ENCODE results near the gene SP140.
"Not testable (repeated sequence)": the region's sequence is repeated elsewhere in the genome, so short reads cannot be mapped to it uniquely, and the experiment has no call there.

SP140 gene

DNA sequence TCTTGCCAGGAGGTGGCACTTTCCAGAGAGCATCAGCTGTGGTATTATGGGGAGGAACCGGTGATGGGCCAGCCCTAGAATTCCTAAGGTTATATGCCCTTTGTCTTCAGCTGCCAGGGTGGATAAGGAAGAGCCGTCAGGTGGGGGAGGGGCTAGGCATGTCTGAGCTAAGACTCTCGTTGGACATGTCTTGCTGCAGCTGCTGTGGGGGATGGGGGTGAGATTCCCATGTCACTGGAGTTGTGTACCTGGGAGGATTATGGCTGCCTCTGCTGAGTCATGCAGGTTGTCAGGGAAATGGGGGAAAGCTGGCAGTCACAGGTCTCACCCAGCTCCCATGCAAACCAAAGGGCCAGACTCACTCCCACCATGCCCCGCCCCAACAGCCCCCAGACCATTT, 39.4 kb downstream of the SP140 start:
- H3K4me3 ChIP-seq (ENCODE audit: low read depth, low read length); H3K9me3 ChIP-seq (ENCODE audit: control insufficient read depth, insufficient read depth, low read length); H3K4me1 ChIP-seq (ENCODE audit: control insufficient read depth, insufficient read depth, low read length): not testable (repeated sequence)

DNA sequence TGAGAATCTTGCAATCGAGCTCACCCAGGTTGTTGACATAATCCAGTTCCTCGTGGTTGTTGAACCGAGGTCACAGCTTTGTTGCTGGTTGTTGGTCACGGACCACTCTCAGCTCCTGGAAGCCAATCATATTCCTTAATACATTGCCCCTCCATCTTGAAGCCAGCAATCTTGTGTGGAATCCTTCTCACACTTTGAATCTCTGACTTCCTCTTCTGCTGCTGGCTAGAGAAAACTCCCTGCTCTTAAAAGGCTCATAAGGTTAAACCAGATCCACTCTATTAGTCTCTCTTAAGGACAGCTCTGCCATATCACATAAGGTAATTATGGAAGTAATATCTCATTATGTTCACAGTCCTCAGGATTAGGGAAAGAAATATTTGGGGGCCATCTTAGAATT, 41.1 kb downstream of the SP140 start:
- no peaks in the 10 kb centered on the region for H3K36me3 ChIP-seq (ENCODE audit: control insufficient read depth, insufficient read depth, low read length)
- H3K9me3 ChIP-seq (ENCODE audit: control insufficient read depth, insufficient read depth, low read length): no peaks in the 10 kb centered on the region
- H3K27me3 ChIP-seq (ENCODE audit: control insufficient read depth, insufficient read depth, low read length): no peaks in the 10 kb centered on the region
- no peak overlapping the region for H3K4me3 ChIP-seq (ENCODE audit: low read depth, low read length)
- no peaks in the 10 kb centered on the region for H3K4me1 ChIP-seq (ENCODE audit: control insufficient read depth, insufficient read depth, low read length)
- H3K9ac ChIP-seq (ENCODE audit: low read depth, low read length): no peak overlapping the region

More for the DNA sequence above, 39.4 kb downstream of the SP140 start:
- not testable (repeated sequence) for H3K36me3 ChIP-seq (ENCODE audit: control insufficient read depth, insufficient read depth, low read length); H3K9ac ChIP-seq (ENCODE audit: low read depth, low read length); H3K27me3 ChIP-seq (ENCODE audit: control insufficient read depth, insufficient read depth, low read length)

GRCh38 chr2:230267059-230267458, 41.5 kb downstream of the SP140 start:
- H3K27me3 ChIP-seq (ENCODE audit: control insufficient read depth, insufficient read depth, low read length): no peaks in the 10 kb centered on the region
- no peak overlapping the region for H3K9ac ChIP-seq (ENCODE audit: low read depth, low read length)
- H3K36me3 ChIP-seq (ENCODE audit: control insufficient read depth, insufficient read depth, low read length): no peaks in the 10 kb centered on the region

DNA sequence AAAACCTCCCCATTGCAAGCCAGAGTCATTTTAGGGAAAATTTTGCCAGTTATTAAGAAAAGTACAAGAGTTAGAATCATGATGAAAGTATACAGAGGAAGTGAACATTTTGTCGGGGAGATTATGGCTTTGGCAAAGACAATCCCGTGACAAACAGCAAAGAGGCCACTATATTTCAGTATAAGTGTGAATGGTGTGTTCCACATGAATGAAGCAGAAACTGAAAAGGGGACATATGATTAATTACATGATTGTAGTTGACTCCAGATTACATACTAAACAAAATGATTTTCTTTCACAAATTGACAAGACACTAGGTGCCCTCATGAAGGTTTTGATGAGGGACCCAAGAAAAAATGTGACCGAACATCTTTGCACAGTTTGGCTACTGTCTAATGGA, 42.0 kb downstream of the SP140 start:
- Histone ChIP-seq H3K4me3 (ENCODE audit: low read depth, low read length) (no peak overlapping the region), H3K9ac (ENCODE audit: low read depth, low read length) (no peak overlapping the region), H3K27me3 (ENCODE audit: control insufficient read depth, insufficient read depth, low read length) (no peaks in the 10 kb centered on the region), H3K4me1 (ENCODE audit: control insufficient read depth, insufficient read depth, low read length) (no peaks in the 10 kb centered on the region), H3K36me3 (ENCODE audit: control insufficient read depth, insufficient read depth, low read length) (no peaks in the 10 kb centered on the region), H3K9me3 (ENCODE audit: control insufficient read depth, insufficient read depth, low read length) (no peaks in the 10 kb centered on the region)

More at GRCh38 chr2:230267059-230267458, 41.5 kb downstream of the SP140 start:
- no peaks in the 10 kb centered on the region for H3K9me3 ChIP-seq (ENCODE audit: control insufficient read depth, insufficient read depth, low read length)
- H3K4me1 ChIP-seq (ENCODE audit: control insufficient read depth, insufficient read depth, low read length): no peaks in the 10 kb centered on the region
- H3K4me3 ChIP-seq (ENCODE audit: low read depth, low read length): no peak overlapping the region

DNA sequence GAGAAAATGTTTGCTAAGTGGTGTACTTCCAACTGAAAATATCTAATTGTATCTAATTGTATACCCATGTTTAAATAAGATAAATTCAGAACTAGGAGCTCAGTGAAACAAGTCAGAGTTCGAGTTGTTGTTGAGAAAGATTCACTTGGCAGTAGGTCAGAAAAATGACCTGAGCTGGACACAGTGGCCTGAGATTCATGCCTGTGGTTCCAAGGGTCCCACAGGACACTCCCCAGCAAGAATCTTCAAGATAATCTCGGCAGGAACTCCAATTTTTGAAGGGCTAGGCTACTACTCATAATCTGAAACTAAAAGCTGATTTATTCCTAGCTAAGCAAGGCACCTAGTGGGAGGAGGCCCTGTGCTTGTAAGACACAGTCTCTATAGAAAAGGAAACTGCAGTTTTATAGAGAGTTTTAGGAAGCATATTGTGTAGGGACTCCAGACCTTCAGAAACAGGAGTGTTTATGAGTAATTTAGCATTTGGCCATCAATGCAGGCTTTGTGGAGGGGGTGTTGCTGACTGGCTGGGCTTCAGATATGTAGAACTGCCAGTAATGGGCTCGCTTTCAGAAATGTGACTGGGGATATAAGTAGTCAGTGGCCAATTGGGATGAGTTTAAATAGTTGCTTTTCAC, 43.2 kb downstream of the SP140 start:
- Histone ChIP-seq H3K36me3 (ENCODE audit: control insufficient read depth, insufficient read depth, low read length) (no peaks in the 10 kb centered on the region), H3K9me3 (ENCODE audit: control insufficient read depth, insufficient read depth, low read length) (no peaks in the 10 kb centered on the region), H3K4me1 (ENCODE audit: control insufficient read depth, insufficient read depth, low read length) (no peaks in the 10 kb centered on the region), H3K27me3 (ENCODE audit: control insufficient read depth, insufficient read depth, low read length) (no peaks in the 10 kb centered on the region), H3K9ac (ENCODE audit: low read depth, low read length) (no peak overlapping the region), H3K4me3 (ENCODE audit: low read depth, low read length) (no peak overlapping the region)

GRCh38 chr2:230269715-230270114, 44.2 kb downstream of the SP140 start:
- Histone ChIP-seq H3K27me3 (ENCODE audit: control insufficient read depth, insufficient read depth, low read length) (no peaks in the 10 kb centered on the region), H3K9ac (ENCODE audit: low read depth, low read length) (no peak overlapping the region), H3K9me3 (ENCODE audit: control insufficient read depth, insufficient read depth, low read length) (no peaks in the 10 kb centered on the region), H3K36me3 (ENCODE audit: control insufficient read depth, insufficient read depth, low read length) (no peaks in the 10 kb centered on the region), H3K4me1 (ENCODE audit: control insufficient read depth, insufficient read depth, low read length) (no peaks in the 10 kb centered on the region), H3K4me3 (ENCODE audit: low read depth, low read length) (no peak overlapping the region)

GRCh38 chr2:230282936-230283335, 57.4 kb downstream of the SP140 start:
- H3K4me1 ChIP-seq (ENCODE audit: control insufficient read depth, insufficient read depth, low read length): no peaks in the 10 kb centered on the region
- H3K9me3 ChIP-seq (ENCODE audit: control insufficient read depth, insufficient read depth, low read length): no peaks in the 10 kb centered on the region
- no peak overlapping the region for H3K4me3 ChIP-seq (ENCODE audit: low read depth, low read length)
- no peaks in the 10 kb centered on the region for H3K27me3 ChIP-seq (ENCODE audit: control insufficient read depth, insufficient read depth, low read length)
- no peak overlapping the region for H3K9ac ChIP-seq (ENCODE audit: low read depth, low read length)
- no peaks in the 10 kb centered on the region for H3K36me3 ChIP-seq (ENCODE audit: control insufficient read depth, insufficient read depth, low read length)

GRCh38 chr2:230286048-230286447, 60.5 kb downstream of the SP140 start:
- no peak overlapping the region for H3K4me3 ChIP-seq (ENCODE audit: low read depth, low read length)
- no peaks in the 10 kb centered on the region for H3K4me1 ChIP-seq (ENCODE audit: control insufficient read depth, insufficient read depth, low read length)
- H3K36me3 ChIP-seq (ENCODE audit: control insufficient read depth, insufficient read depth, low read length): no peaks in the 10 kb centered on the region
- H3K27me3 ChIP-seq (ENCODE audit: control insufficient read depth, insufficient read depth, low read length): no peaks in the 10 kb centered on the region
- no peak overlapping the region for H3K9ac ChIP-seq (ENCODE audit: low read depth, low read length)
- no peaks in the 10 kb centered on the region for H3K9me3 ChIP-seq (ENCODE audit: control insufficient read depth, insufficient read depth, low read length)

- not testable (repeated sequence) for H3K9me3 ChIP-seq (ENCODE audit: control insufficient read depth, insufficient read depth, low read length); H3K4me3 ChIP-seq (ENCODE audit: low read depth, low read length); H3K36me3 ChIP-seq (ENCODE audit: control insufficient read depth, insufficient read depth, low read length); H3K27me3 ChIP-seq (ENCODE audit: control insufficient read depth, insufficient read depth, low read length); H3K9ac ChIP-seq (ENCODE audit: low read depth, low read length); H3K4me1 ChIP-seq (ENCODE audit: control insufficient read depth, insufficient read depth, low read length)
These were observed 63.8 kb downstream of the SP140 start for GRCh38 chr2:230289311-230289710.

GRCh38 chr2:230295192-230295591, 69.7 kb downstream of the SP140 start:
- no peaks in the 10 kb centered on the region for H3K4me1 ChIP-seq (ENCODE audit: control insufficient read depth, insufficient read depth, low read length)
- no peaks in the 10 kb centered on the region for H3K36me3 ChIP-seq (ENCODE audit: control insufficient read depth, insufficient read depth, low read length)
- no peaks in the 10 kb centered on the region for H3K27me3 ChIP-seq (ENCODE audit: control insufficient read depth, insufficient read depth, low read length)
- no peak overlapping the region for H3K9ac ChIP-seq (ENCODE audit: low read depth, low read length)
- no peaks in the 10 kb centered on the region for H3K9me3 ChIP-seq (ENCODE audit: control insufficient read depth, insufficient read depth, low read length)
- H3K4me3 ChIP-seq (ENCODE audit: low read depth, low read length): no peak overlapping the region

- H3K36me3 ChIP-seq (ENCODE audit: control insufficient read depth, insufficient read depth, low read length): no peaks in the 10 kb centered on the region
- H3K4me1 ChIP-seq (ENCODE audit: control insufficient read depth, insufficient read depth, low read length): no peaks in the 10 kb centered on the region
- no peaks in the 10 kb centered on the region for H3K27me3 ChIP-seq (ENCODE audit: control insufficient read depth, insufficient read depth, low read length)
- no peaks in the 10 kb centered on the region for H3K9me3 ChIP-seq (ENCODE audit: control insufficient read depth, insufficient read depth, low read length)
- H3K4me3 ChIP-seq (ENCODE audit: low read depth, low read length): no peak overlapping the region
- H3K9ac ChIP-seq (ENCODE audit: low read depth, low read length): no peak overlapping the region
These were observed 71.4 kb downstream of the SP140 start for GRCh38 chr2:230296917-230297316.

GRCh38 chr2:230299618-230300017, 74.1 kb downstream of the SP140 start:
- no peak overlapping the region for H3K9ac ChIP-seq (ENCODE audit: low read depth, low read length)
- no peaks in the 10 kb centered on the region for H3K4me1 ChIP-seq (ENCODE audit: control insufficient read depth, insufficient read depth, low read length)
- H3K9me3 ChIP-seq (ENCODE audit: control insufficient read depth, insufficient read depth, low read length): no peaks in the 10 kb centered on the region
- no peak overlapping the region for H3K4me3 ChIP-seq (ENCODE audit: low read depth, low read length)
- H3K36me3 ChIP-seq (ENCODE audit: control insufficient read depth, insufficient read depth, low read length): no peaks in the 10 kb centered on the region
- H3K27me3 ChIP-seq (ENCODE audit: control insufficient read depth, insufficient read depth, low read length): no peaks in the 10 kb centered on the region
